ENCODE data around the gene KIAA1549.

KIAA1549 gene

GRCh38 chr7:138911007-138911406 lies 70.2 kb downstream of the KIAA1549 start:
- in situ Hi-C loops (cut with MboI; ENCODE audit: low sequenced_read_pairs) = no loop called here

GRCh38 chr7:138907850-138908249 lies 73.3 kb downstream of the KIAA1549 start:
- in situ Hi-C loops (cut with MboI; ENCODE audit: low sequenced_read_pairs) = no loop called here

- in situ Hi-C loops (cut with MboI; ENCODE audit: low sequenced_read_pairs) = no loop called here
Measured at GRCh38 chr7:138907201-138907847, 73.9 kb downstream of the KIAA1549 start.

- in situ Hi-C loops (cut with MboI; ENCODE audit: low sequenced_read_pairs) = no loop called here
Measured at GRCh38 chr7:138903859-138904435, 77.2 kb downstream of the KIAA1549 start.

- in situ Hi-C loops (cut with MboI; ENCODE audit: low sequenced_read_pairs) = no loop called here
Measured at GRCh38 chr7:138903186-138903820, 77.9 kb downstream of the KIAA1549 start.

GRCh38 chr7:138902161-138902560 lies 79.0 kb downstream of the KIAA1549 start:
- in situ Hi-C loops (cut with MboI; ENCODE audit: low sequenced_read_pairs) = no loop called here

- in situ Hi-C loops (cut with MboI; ENCODE audit: low sequenced_read_pairs) = no loop called here
Measured at GRCh38 chr7:138900035-138900828, 81.0 kb downstream of the KIAA1549 start.

GRCh38 chr7:138898802-138899201 lies 82.4 kb downstream of the KIAA1549 start:
- in situ Hi-C loops (cut with MboI; ENCODE audit: low sequenced_read_pairs) = no loop called here

GRCh38 chr7:138898255-138898654 lies 82.9 kb downstream of the KIAA1549 start:
- in situ Hi-C loops (cut with MboI; ENCODE audit: low sequenced_read_pairs) = no loop called here

GRCh38 chr7:138895679-138896078 lies 85.5 kb downstream of the KIAA1549 start:
- in situ Hi-C loops (cut with MboI; ENCODE audit: low sequenced_read_pairs) = no loop called here

GRCh38 chr7:138893258-138893657 lies 87.9 kb downstream of the KIAA1549 start:
- in situ Hi-C loops (cut with MboI; ENCODE audit: low sequenced_read_pairs) = no loop called here

GRCh38 chr7:138892812-138893211 lies 88.4 kb downstream of the KIAA1549 start:
- in situ Hi-C loops (cut with MboI; ENCODE audit: low sequenced_read_pairs) = no loop called here

- in situ Hi-C loops (cut with MboI; ENCODE audit: low sequenced_read_pairs) = no loop called here
Measured at GRCh38 chr7:138892006-138892630, 89.1 kb downstream of the KIAA1549 start.

- in situ Hi-C loops (cut with MboI; ENCODE audit: low sequenced_read_pairs) = no loop called here
Measured at GRCh38 chr7:138891446-138891810, 89.8 kb downstream of the KIAA1549 start.

GRCh38 chr7:138890499-138891445 lies 90.4 kb downstream of the KIAA1549 start:
- in situ Hi-C loops (cut with MboI; ENCODE audit: low sequenced_read_pairs) = no loop called here

GRCh38 chr7:138889582-138890498 lies 91.3 kb downstream of the KIAA1549 start:
- in situ Hi-C loops (cut with MboI; ENCODE audit: low sequenced_read_pairs) = no loop called here

- in situ Hi-C loops (cut with MboI; ENCODE audit: low sequenced_read_pairs) = no loop called here
Measured at GRCh38 chr7:138887872-138888656, 93.1 kb downstream of the KIAA1549 start.

- in situ Hi-C loops (cut with MboI; ENCODE audit: low sequenced_read_pairs) = no loop called here
Measured at GRCh38 chr7:138887085-138887710, 94.0 kb downstream of the KIAA1549 start.
